A673 (cell line): ENCODE measurements around the gene CCBE1.

Source experiments
- EZH2 ChIP-seq: fragments of 200-600 bp; sonication (generic); IDR thresholded peaks from 2 replicates; pipeline ENCODE4 v1.6.1; 2017; ENCODE audit warnings: borderline replicate concordance, low read depth, mild to moderate bottlenecking, mixed read lengths, antibody characterized with exemption, low read length; ENCODE audit not compliant: poor library complexity, severe bottlenecking
- TF ChIP-seq, protein P1 (sequence below): fragments of 300-800, 200-600 bp; sonication (generic); conservative IDR thresholded peaks from 2 replicates; pipeline ENCODE4 v1.5.1; 2017; ENCODE audit warnings: low read depth, mild to moderate bottlenecking, antibody characterized with exemption, low read length, moderate library complexity, mixed read lengths

DNA sequence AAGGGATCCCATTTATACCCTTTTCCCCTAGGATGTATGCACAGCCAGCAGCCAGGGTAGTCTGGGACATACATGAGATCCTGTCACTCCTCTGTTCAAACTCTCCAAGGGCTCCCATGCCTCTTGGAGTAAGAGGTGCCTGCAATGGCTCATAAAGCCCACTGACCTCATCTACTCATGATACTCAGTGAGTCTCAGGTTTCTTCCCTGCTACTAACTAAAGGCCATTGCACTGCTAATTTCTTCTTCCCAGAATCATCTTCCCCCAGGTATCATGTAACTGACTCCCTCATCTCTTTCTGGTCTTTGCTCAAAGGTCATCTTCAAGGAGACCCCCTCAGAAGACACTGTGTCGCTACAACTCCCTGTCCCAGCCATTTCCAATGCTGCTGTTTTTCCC lies 68.2 kb downstream of the CCBE1 start:
- no peak for TF ChIP-seq EZH2
- TF ChIP-seq, protein P1, sequence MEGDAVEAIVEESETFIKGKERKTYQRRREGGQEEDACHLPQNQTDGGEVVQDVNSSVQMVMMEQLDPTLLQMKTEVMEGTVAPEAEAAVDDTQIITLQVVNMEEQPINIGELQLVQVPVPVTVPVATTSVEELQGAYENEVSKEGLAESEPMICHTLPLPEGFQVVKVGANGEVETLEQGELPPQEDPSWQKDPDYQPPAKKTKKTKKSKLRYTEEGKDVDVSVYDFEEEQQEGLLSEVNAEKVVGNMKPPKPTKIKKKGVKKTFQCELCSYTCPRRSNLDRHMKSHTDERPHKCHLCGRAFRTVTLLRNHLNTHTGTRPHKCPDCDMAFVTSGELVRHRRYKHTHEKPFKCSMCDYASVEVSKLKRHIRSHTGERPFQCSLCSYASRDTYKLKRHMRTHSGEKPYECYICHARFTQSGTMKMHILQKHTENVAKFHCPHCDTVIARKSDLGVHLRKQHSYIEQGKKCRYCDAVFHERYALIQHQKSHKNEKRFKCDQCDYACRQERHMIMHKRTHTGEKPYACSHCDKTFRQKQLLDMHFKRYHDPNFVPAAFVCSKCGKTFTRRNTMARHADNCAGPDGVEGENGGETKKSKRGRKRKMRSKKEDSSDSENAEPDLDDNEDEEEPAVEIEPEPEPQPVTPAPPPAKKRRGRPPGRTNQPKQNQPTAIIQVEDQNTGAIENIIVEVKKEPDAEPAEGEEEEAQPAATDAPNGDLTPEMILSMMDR, result no peak
